ENCODE data around the gene UBQLNL. TPM values are rescaled to one million over a fixed set of nuclear protein-coding genes. Genes with fewer than 3 reads are reported as not detected.

Gene UBQLNL
- polyA plus RNA-seq (2011; rRNA removed) (0.41 and 0.71 TPM in 2 replicates), polyA plus RNA-seq (2017; fragmentation: RNase III; extraction: RNeasy Plus Mini Kit Qiagen cat#74134 plus additional on column Dnase treatment) (0.06 to 0.13 TPM (median 0.12 TPM) in 3 replicates), polyA minus RNA-seq (2011; rRNA and poly(A)+ RNA removed) (0.34 and 1.1 TPM in 2 replicates)
- polyA plus RNA-seq (2012; cell fraction: cytosol; rRNA removed), result 0.08 and 0.09 TPM in 2 replicates
- 0.61 and 0.76 TPM in 2 replicates for polyA plus RNA-seq (2012; cell fraction: nucleus; rRNA removed)

DNA sequence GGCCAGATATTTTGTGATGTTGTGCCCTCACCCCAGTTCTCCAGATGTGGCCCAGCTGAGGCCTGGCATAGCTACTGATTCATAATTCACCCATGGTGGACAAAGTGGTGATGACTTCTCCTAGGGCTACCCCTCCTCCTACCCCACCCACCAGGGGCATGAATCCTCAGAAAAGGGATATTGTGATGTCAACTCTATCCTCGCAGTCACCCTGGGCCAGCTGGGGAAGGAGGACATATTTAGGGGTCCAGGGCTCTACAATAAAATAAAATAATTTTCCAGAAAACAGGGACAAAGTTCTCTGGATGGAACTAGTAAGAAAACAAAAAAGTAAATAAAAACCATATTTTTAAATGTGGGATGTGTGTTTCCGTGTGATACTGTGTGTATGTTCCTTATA is at the start of gene UBQLNL:
TSS of gene UBQLNL (minus strand) at position 101 of the 400 bp plus-strand sequence. CDS start 258 bp downstream, outside the sequence.
- 5% methylated on average over 2 of the region's 2 CpGs for WGBS (ENCODE audit: missing lambda C conversion rate)
- no peaks in the 10 kb centered on the region for H3K4me1 ChIP-seq
- POLR2A ChIA-PET, result no interaction called here
- H3K9me3 ChIP-seq, result no peaks in the 10 kb centered on the region
- H3K4me2 ChIP-seq, result no peak within 1 kb of the TSS
- no peak within 1 kb of the TSS for H3K4me3 ChIP-seq
- no peak within 1 kb of the TSS for H3K27ac ChIP-seq
- ATAC-seq (no peak), FAIRE-seq (no peak), DNase-seq (ENCODE audit: low read depth in 1 of 2, low spot score in 1 of 2) (no peak)
- TF ChIP-seq PHF8 (IDR thresholded peaks at IDR 0.05; ENCODE audit: borderline replicate concordance, low read depth) (no peak), SREBF2 (IDR thresholded peaks at IDR 0.05) (no peak), RFX5 (IDR thresholded peaks at IDR 0.05) (no peak), FOSL2 (IDR thresholded peaks at IDR 0.05) (no peak), FOSL2 (CRISPR knock-in tag; IDR thresholded peaks at IDR 0.05) (no peak), POLR2AphosphoS2 (conservative IDR thresholded peaks at IDR 0.05; ENCODE audit: low read length) (no peak), MAZ (IDR thresholded peaks at IDR 0.05; ENCODE audit: borderline replicate concordance, low read depth, low read length) (no peak), MAFK (IDR thresholded peaks at IDR 0.05; ENCODE audit: partially characterized antibody) (no peak), RAD21 (conservative IDR thresholded peaks at IDR 0.05 in 1 of 2, IDR thresholded peaks at IDR 0.05 in 1 of 2) (no peak), CBX2 (IDR thresholded peaks at IDR 0.05; ENCODE audit: borderline replicate concordance, low read depth) (no peak), HOXB5 (CRISPR knock-in tag; IDR thresholded peaks at IDR 0.05) (no peak), HOXB13 (CRISPR knock-in tag; IDR thresholded peaks at IDR 0.05; ENCODE audit: low read depth) (no peak), CEBPB (IDR thresholded peaks at IDR 0.05) (no peak), HDAC2 (IDR thresholded peaks at IDR 0.05) (no peak), RNF2 (IDR thresholded peaks at IDR 0.05; ENCODE audit: borderline replicate concordance, low read depth) (no peak), ELK1 (IDR thresholded peaks at IDR 0.05; ENCODE audit: low read depth, low read length) (no peak), EP300 (IDR thresholded peaks at IDR 0.05) (no peak), KDM5A (IDR thresholded peaks at IDR 0.05) (no peak)
- TF ChIP-seq, protein P1, sequence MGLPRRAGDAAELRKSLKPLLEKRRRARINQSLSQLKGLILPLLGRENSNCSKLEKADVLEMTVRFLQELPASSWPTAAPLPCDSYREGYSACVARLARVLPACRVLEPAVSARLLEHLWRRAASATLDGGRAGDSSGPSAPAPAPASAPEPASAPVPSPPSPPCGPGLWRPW (IDR thresholded peaks at IDR 0.05), result no peak
- TF ChIP-seq, protein P2, sequence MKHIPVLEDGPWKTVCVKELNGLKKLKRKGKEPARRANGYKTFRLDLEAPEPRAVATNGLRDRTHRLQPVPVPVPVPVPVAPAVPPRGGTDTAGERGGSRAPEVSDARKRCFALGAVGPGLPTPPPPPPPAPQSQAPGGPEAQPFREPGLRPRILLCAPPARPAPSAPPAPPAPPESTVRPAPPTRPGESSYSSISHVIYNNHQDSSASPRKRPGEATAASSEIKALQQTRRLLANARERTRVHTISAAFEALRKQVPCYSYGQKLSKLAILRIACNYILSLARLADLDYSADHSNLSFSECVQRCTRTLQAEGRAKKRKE (CRISPR knock-in tag; IDR thresholded peaks at IDR 0.05; ENCODE audit: low read depth), result no peak
- TF ChIP-seq, protein P3, sequence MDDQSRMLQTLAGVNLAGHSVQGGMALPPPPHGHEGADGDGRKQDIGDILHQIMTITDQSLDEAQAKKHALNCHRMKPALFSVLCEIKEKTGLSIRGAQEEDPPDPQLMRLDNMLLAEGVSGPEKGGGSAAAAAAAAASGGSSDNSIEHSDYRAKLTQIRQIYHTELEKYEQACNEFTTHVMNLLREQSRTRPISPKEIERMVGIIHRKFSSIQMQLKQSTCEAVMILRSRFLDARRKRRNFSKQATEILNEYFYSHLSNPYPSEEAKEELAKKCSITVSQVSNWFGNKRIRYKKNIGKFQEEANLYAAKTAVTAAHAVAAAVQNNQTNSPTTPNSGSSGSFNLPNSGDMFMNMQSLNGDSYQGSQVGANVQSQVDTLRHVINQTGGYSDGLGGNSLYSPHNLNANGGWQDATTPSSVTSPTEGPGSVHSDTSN (IDR thresholded peaks at IDR 0.05), result no peak
- CTCF ChIA-PET, result no interaction called here

GRCh38 chr11:5564259-5565019 is 47.9 kb upstream of the UBQLNL start:
- ChIA-PET POLR2A (no interaction called here), CTCF (no interaction called here)
- Histone ChIP-seq H3K4me1 (no peaks in the 10 kb centered on the region), H3K27ac (no peak overlapping the region), H3K4me2 (no peak overlapping the region), H3K9me3 (no peaks in the 10 kb centered on the region), H3K4me3 (no peak overlapping the region)
- 49% methylated on average over 1 of the region's 1 CpG for WGBS (ENCODE audit: missing lambda C conversion rate)
- TF ChIP-seq BCL3 (IDR thresholded peaks at IDR 0.05), result no peak
- DNase-seq (ENCODE audit: low read depth in 1 of 2, low spot score in 1 of 2) (no peak), FAIRE-seq (no peak), ATAC-seq (no peak)
